Naive B cell (primary cell): ENCODE data around the gene FANK1. TPM values are rescaled to one million over a fixed set of nuclear protein-coding genes. Genes with fewer than 3 reads are reported as not detected.

Experiments used
- ATAC-seq, 2 donors: fragments of 150-1000 bp; cut with Tn5 transposase; 2 replicates each; pipeline ENCODE4 v1.10.0; 2021; ENCODE audit warnings: low read depth in 2 of 2, mild to moderate bottlenecking in 2 of 2, moderate library complexity in 2 of 2
- DNase-seq: peaks from one replicate; pipeline ENCODE4 v3.0.0; 2022
- H3K27ac Mint-ChIP-seq, 6 donors: one replicate each; pipeline ENCODE4 v1.8.0; 2020 to 2022; ENCODE audit warnings: mild to moderate bottlenecking in 6 of 6, mixed read lengths in 6 of 6, moderate library complexity in 5 of 6, inconsistent platforms in 2 of 6
- H3K27me3 Mint-ChIP-seq, 3 donors: one replicate each; pipeline ENCODE4 v1.8.0; 2021 to 2022; ENCODE audit warnings: mixed read lengths in 3 of 3, mild to moderate bottlenecking in 1 of 3
- H3K36me3 Mint-ChIP-seq, 2 donors: one replicate each; pipeline ENCODE4 v1.8.0; 2020 to 2022; ENCODE audit warnings: mixed read lengths in 2 of 2, inconsistent platforms in 1 of 2, mild to moderate bottlenecking in 1 of 2
- H3K4me1 Mint-ChIP-seq, 3 donors: one replicate each; pipeline ENCODE4 v1.8.0; 2020 to 2022; ENCODE audit warnings: mixed read lengths in 3 of 3, inconsistent platforms in 1 of 3, mild to moderate bottlenecking in 1 of 3, moderate library complexity in 1 of 3
- H3K4me3 Mint-ChIP-seq, 8 donors: one replicate each; pipeline ENCODE4 v1.8.0; 2020 to 2022; ENCODE audit warnings: mild to moderate bottlenecking in 8 of 8, mixed read lengths in 8 of 8, moderate library complexity in 8 of 8, inconsistent platforms in 2 of 8
- H3K9me3 Mint-ChIP-seq, 7 donors: one replicate each; pipeline ENCODE4 v1.8.0; 2020 to 2022; ENCODE audit warnings: mixed read lengths in 7 of 7, mild to moderate bottlenecking in 5 of 7, inconsistent platforms in 2 of 7, moderate library complexity in 1 of 7
- polyA plus RNA-seq, 6 donors: library from polyadenylated mRNA; unstranded; fragments of 300-500 nt; fragmentation: Illumina TruSeq; gene quantifications; one replicate each; pipeline ENCODE4 v1.2.3, GENCODE V29; 2021; ENCODE audit warnings: low read depth in 6 of 6

Gene FANK1
- polyA plus RNA-seq, 6 donors from 2014 or later, result not detected

DNA sequence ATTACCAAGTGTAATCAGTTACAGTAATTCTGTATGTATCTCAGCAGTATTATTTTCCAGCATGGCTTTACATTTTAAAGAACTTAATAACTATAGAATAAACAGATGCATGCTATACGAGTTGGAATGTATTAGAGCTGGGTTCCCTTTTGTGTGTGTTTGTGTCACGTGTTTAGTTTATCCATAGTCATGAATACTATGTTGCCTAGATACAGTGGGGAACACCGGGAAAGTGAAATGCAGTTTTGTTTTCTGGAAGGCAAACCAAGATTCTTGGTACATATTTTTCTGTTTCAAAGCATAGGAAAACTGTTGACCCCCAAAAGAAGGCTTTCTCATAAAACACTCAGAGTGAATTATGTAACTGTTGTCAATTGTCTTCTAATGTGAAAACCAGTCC is 119.0 kb downstream of the FANK1 start:
- Mint-ChIP-seq H3K27ac (no peak overlapping the region), H3K9me3 (peaks cover 0 to 3% (median 2%) of the 10 kb centered on the region in 7 donors), H3K4me3 (no peak overlapping the region), H3K36me3 (peaks cover 0 to 8% of the 10 kb centered on the region in 2 donors), H3K27me3 (peaks cover 0 to 9% (median 0%) of the 10 kb centered on the region in 3 donors), H3K4me1 (no peaks in the 10 kb centered on the region)
- ATAC-seq (no peak), DNase-seq (no peak)

DNA sequence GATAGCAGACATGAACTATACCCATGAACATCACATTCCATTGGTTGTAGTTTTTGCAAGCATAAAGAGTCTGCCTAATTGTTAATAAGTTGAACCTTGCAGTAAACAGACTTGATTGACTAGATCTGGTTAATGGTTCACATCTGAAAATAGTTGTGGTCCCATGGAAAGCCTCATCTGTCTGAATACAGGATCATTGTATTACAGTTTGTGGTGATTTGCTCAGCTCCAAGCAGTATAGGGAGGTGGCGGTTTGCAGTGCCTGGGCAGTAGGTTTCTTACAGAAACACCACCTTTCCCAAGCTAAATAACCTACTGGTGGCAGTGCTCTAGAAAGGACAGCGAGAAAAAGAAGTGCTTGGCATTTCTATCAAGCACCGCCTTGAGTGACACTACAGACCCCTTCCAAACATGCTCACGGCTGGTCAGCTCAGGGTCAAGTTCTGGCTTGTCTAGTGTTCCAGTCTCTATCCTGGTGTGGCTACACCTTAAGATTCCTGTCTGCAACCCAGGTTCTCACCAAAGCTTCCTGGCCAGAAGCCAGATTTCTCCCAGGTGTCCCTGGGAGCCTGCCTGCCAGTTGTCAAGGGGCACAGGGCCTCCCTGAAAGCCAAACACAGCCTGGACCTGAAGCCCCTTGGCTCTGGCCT is 119.9 kb downstream of the FANK1 start:
- H3K4me1 Mint-ChIP-seq, result no peaks in the 10 kb centered on the region
- peaks cover 0 to 9% (median 0%) of the 10 kb centered on the region in 3 donors for H3K27me3 Mint-ChIP-seq
- H3K9me3 Mint-ChIP-seq, result peaks cover 0 to 3% (median 0%) of the 10 kb centered on the region in 7 donors
- no peak for DNase-seq
- peaks cover 0 to 8% of the 10 kb centered on the region in 2 donors for H3K36me3 Mint-ChIP-seq
- ATAC-seq, result no peak
- no peak overlapping the region for H3K27ac Mint-ChIP-seq
- no peak overlapping the region for H3K4me3 Mint-ChIP-seq

DNA sequence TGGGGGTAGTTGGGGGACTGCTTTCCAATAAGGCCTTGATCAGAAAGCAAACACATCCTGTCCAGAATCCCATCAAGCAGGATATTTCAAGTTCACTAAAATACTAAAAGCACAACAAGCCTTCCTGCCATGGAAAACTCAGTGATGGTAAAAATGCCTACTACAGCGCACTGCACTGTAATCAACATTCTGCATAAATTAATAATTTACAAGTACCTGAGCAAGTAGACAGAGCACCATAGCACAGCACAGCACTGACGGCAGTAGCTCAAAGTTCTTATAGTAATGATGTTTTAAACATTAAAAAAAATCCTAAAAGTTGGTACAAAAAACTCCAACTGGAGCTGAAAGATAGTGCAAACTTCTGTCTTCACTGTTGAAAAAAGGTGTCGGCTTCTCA is 120.5 kb downstream of the FANK1 start:
- H3K4me1 Mint-ChIP-seq, result no peaks in the 10 kb centered on the region
- peak overlapping the region in 1 of 6 donors; percentile 48 for H3K27ac Mint-ChIP-seq
- no peak overlapping the region for H3K4me3 Mint-ChIP-seq
- H3K9me3 Mint-ChIP-seq, result peaks cover 0 to 3% (median 0%) of the 10 kb centered on the region in 7 donors
- ATAC-seq (no peak), DNase-seq (no peak)
- H3K27me3 Mint-ChIP-seq, result peaks cover 0 to 9% (median 0%) of the 10 kb centered on the region in 3 donors
- peaks cover 0 to 8% of the 10 kb centered on the region in 2 donors for H3K36me3 Mint-ChIP-seq

DNA sequence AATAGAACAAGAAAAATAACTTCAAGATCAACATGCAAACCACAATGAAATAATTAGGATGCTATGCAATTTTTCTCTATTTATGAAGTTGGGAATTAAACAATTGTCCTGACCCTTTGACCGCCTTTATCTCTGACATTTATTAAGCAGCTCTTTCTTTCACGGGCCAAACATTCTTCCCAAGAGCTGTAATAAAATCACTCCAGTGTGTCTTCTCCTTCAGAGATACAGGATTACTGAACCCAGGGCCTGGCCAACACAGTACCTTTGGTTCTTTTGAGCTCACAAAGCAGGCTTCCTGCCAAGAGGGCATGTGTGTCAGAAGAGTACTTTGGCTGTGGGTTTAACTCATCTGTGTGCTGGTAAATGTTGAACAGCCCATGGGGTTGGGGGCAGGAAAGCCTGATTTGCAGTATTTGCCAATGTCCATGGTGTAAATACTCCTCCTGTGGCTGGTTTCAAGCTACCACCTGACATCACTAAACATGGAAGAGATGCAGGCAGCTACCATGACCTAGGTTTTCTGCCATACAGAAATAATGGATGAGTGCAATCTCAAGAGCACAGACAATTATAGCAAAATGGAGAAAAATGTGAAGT is 121.7 kb downstream of the FANK1 start:
- no peak for ATAC-seq
- no peak overlapping the region for H3K27ac Mint-ChIP-seq
- H3K4me1 Mint-ChIP-seq, result no peaks in the 10 kb centered on the region
- peaks cover 0 to 3% (median 0%) of the 10 kb centered on the region in 7 donors for H3K9me3 Mint-ChIP-seq
- DNase-seq, result no peak
- peaks cover 0 to 9% (median 0%) of the 10 kb centered on the region in 3 donors for H3K27me3 Mint-ChIP-seq
- H3K4me3 Mint-ChIP-seq, result no peak overlapping the region
- H3K36me3 Mint-ChIP-seq, result peaks cover 0 to 8% of the 10 kb centered on the region in 2 donors

DNA sequence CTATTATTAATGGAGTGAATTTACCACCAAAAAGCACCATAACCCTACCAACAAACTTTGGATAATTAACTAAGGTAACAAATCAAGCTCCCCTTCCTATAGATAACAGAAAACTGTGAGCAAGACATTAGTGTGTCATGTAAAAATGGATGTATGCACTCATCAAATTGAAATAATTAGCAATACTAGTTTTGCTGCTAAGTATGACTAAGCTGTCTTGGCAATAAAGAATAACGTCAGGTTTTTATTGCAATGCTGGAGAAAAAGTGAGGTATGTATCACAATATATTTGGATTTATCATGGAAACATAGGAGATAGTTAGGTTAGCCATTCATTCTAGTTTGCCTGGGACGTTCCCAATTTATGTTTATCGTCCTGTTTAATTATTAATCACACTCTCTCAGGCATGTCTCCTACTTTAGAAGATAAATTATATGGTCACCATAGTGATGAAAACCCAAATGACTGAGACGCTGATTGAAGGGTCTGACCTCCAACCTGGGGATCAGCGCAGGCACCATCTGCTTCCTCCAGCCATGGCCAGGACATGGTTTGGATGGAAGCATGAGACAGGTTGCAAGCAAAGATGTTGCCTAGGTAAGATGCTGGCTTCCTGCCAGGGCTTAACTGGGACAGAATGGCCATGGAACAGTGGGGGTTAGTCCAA is 125.6 kb downstream of the FANK1 start:
- DNase-seq (no peak), ATAC-seq (no peak)
- Mint-ChIP-seq H3K36me3 (peaks cover 0 to 8% of the 10 kb centered on the region in 2 donors), H3K4me1 (no peaks in the 10 kb centered on the region), H3K27me3 (peaks cover 4 to 26% (median 9%) of the 10 kb centered on the region in 3 donors), H3K4me3 (no peak overlapping the region), H3K9me3 (peaks cover 0 to 7% (median 3%) of the 10 kb centered on the region in 7 donors), H3K27ac (peak overlapping the region in 1 of 6 donors; percentile 73)

DNA sequence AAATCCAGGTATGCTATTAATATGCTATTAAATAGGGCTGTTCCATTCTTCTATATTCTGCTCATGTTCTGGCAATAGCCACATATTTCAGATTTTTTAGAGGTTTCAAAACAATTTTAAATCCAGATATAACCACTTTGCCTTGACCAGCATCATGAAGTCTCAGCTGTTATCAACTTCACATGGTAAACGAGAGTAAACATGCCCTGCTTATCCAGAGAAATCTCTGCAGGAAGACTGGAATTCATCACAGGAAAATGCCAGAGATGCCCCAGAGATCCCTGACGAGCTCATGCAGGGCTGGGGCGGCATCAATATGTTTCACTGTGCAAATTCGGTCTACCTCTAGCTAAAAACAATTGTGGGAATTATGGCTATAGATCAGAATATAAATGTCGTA is 126.5 kb downstream of the FANK1 start:
- H3K4me3 Mint-ChIP-seq, result no peak overlapping the region
- no peak overlapping the region for H3K27ac Mint-ChIP-seq
- H3K4me1 Mint-ChIP-seq, result no peaks in the 10 kb centered on the region
- H3K36me3 Mint-ChIP-seq, result peaks cover 0 to 8% of the 10 kb centered on the region in 2 donors
- ATAC-seq, result no peak
- DNase-seq, result no peak
- peaks cover under 1 to 13% (median 3%) of the 10 kb centered on the region in 7 donors for H3K9me3 Mint-ChIP-seq
- peaks cover 4 to 26% (median 9%) of the 10 kb centered on the region in 3 donors for H3K27me3 Mint-ChIP-seq

DNA sequence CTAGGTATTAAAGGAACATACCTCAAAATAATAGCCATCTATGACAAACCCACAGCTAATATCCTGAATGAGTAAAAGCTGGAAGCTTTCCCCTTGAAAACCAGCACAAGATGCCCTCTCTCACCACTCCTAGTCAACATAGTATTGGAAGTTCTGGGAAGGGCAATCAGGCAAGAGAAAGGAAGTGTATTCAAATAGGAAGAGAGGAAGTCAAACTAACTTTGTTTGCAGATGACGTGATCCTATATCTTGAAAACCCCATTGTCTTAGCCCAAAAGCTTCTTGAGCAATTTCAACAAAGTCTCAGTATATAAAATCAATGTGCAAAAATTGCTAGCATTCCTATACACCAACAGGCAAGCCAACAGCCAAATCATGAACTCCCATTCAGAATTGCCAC is 131.3 kb downstream of the FANK1 start:
- DNase-seq (no peak), ATAC-seq (no peak)
- H3K9me3 Mint-ChIP-seq, result peaks cover 0 to 22% (median 8%) of the 10 kb centered on the region in 7 donors
- H3K36me3 Mint-ChIP-seq, result no peaks in the 10 kb centered on the region
- H3K27ac Mint-ChIP-seq, result no peak overlapping the region
- peaks cover 0 to 33% (median 4%) of the 10 kb centered on the region in 3 donors for H3K27me3 Mint-ChIP-seq
- no peaks in the 10 kb centered on the region for H3K4me1 Mint-ChIP-seq
- no peak overlapping the region for H3K4me3 Mint-ChIP-seq

DNA sequence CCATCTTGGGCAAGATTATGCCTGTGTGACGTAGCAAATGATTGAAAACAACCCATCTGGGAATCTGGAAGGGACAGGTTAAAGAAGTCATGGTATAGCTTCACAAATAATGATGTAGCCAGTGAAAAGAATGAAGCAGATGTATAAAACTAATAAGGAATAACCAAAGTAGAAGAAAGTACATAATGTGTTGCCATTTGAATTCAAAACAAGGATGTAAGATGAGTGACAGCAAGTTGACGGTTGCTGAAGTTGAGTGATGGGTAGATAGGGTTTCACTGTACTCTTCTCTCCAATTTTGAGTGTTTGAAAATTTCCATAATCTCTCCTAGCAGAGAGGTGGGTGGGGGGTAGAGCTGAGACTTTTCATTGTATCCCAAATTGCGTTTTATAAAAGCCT is 133.6 kb downstream of the FANK1 start:
- H3K27ac Mint-ChIP-seq, result no peak overlapping the region
- H3K4me1 Mint-ChIP-seq, result no peaks in the 10 kb centered on the region
- no peak for DNase-seq
- peaks cover 1 to 28% (median 15%) of the 10 kb centered on the region in 7 donors for H3K9me3 Mint-ChIP-seq
- no peaks in the 10 kb centered on the region for H3K36me3 Mint-ChIP-seq
- H3K27me3 Mint-ChIP-seq, result peaks cover 0 to 19% (median 4%) of the 10 kb centered on the region in 3 donors
- no peak for ATAC-seq
- no peak overlapping the region for H3K4me3 Mint-ChIP-seq

DNA sequence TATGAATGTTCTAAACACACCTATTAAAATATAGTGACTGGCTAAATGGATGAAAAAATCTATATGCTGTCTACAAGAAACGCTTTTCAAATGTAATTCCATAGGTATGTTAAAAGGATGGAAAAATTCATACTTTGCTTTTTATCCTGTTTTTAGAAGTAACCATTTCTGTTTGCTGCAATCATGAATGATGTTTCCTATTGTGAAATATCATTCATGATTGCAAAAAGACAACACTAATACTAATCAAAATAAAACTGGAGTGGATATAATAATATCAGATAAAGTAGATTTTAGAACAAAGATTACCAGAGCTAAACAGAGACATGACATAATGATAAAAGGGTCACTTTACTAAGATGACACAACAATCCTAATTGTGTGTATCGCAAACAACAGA is 138.2 kb downstream of the FANK1 start:
- peaks cover 0 to 11% (median 5%) of the 10 kb centered on the region in 7 donors for H3K9me3 Mint-ChIP-seq
- H3K27ac Mint-ChIP-seq, result peak overlapping the region in 2 of 6 donors; percentile 14 to 34
- no peaks in the 10 kb centered on the region for H3K36me3 Mint-ChIP-seq
- H3K27me3 Mint-ChIP-seq, result no peaks in the 10 kb centered on the region
- DNase-seq (no peak), ATAC-seq (no peak)
- peaks cover 13 to 37% (median 19%) of the 10 kb centered on the region in 3 donors for H3K4me1 Mint-ChIP-seq
- H3K4me3 Mint-ChIP-seq, result no peak overlapping the region

DNA sequence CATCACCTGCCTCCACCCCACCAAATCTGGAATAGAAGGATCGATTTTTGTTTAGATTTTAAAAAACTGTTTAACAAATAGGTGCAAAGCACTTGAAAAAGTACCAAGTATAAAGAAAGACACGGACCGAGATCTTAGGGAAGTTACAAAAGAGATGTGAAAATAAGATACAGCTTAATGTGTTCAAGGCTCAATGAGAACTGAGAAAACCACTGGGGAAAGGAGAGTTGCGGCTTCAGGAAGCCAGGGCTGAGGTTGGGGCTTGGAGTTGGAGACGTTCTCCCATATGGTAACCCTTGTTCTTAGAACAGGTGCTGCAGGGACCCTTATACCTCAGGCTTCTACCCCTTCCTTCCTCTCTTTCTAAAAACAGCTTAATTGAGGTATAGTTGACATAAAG is 140.2 kb downstream of the FANK1 start:
- no peaks in the 10 kb centered on the region for H3K27me3 Mint-ChIP-seq
- peak; percentile 82 to 83 for ATAC-seq
- peaks cover 0 to 11% (median 5%) of the 10 kb centered on the region in 7 donors for H3K9me3 Mint-ChIP-seq
- H3K4me1 Mint-ChIP-seq, result peaks cover 27 to 57% (median 38%) of the 10 kb centered on the region in 3 donors
- peak overlapping the region; percentile 76 to 100 (median 91) for H3K27ac Mint-ChIP-seq
- peak; percentile 43 for DNase-seq
- peak overlapping the region in 1 of 8 donors; percentile 42 for H3K4me3 Mint-ChIP-seq
- no peaks in the 10 kb centered on the region for H3K36me3 Mint-ChIP-seq

DNA sequence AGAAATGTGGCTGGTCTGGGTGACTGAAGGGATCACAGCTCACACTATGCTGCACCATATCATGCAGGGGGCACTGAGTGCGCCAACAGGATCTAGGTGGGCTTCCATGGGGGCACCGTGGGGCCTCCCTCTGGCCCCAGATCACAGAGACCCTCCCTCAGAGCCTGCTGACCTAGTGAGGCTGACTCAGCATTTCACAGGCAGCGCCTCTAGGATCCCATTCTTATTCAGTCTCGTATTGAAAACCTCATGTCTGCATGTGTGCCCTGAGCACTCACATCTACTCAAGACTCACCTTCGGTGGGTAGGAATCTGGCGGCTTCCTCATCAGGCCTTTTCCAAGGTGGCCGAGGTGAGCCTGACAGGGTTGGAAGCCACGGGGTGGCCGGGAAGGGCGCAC is 141.6 kb downstream of the FANK1 start:
- no peak for ATAC-seq
- H3K9me3 Mint-ChIP-seq, result peaks cover 0 to 11% (median 5%) of the 10 kb centered on the region in 7 donors
- DNase-seq, result no peak
- no peaks in the 10 kb centered on the region for H3K36me3 Mint-ChIP-seq
- peak overlapping the region in 5 of 6 donors; percentile 51 to 100 (median 94) for H3K27ac Mint-ChIP-seq
- no peaks in the 10 kb centered on the region for H3K27me3 Mint-ChIP-seq
- H3K4me1 Mint-ChIP-seq, result peaks cover 41 to 71% (median 49%) of the 10 kb centered on the region in 3 donors
- H3K4me3 Mint-ChIP-seq, result peak overlapping the region in 1 of 8 donors; percentile 44

DNA sequence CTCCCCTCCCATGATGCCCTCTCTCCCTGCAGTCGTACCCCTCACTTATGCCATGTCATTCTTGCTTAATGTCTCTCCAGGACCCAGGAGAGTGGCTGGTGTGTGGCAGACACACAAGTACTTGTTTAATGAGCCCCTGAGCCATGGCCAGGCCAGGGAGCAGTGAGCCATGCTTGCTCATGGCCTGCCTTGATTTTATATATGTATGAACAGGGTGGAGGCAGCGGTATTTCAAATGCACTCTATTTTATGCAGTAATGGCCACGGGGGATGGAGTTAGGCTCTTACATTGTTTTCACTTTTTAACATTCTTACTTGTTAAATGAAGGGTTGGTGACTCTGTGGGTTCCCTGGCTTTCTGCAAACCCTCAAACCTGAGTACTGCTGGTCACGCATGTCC is 144.8 kb downstream of the FANK1 start:
- ATAC-seq (no peak), DNase-seq (no peak)
- Mint-ChIP-seq H3K9me3 (no peaks in the 10 kb centered on the region), H3K36me3 (no peaks in the 10 kb centered on the region), H3K4me1 (peaks cover 38 to 75% (median 51%) of the 10 kb centered on the region in 3 donors), H3K27ac (peak overlapping the region; percentile 100), H3K4me3 (peak overlapping the region in 4 of 8 donors; percentile 71 to 90 (median 82)), H3K27me3 (no peaks in the 10 kb centered on the region)

DNA sequence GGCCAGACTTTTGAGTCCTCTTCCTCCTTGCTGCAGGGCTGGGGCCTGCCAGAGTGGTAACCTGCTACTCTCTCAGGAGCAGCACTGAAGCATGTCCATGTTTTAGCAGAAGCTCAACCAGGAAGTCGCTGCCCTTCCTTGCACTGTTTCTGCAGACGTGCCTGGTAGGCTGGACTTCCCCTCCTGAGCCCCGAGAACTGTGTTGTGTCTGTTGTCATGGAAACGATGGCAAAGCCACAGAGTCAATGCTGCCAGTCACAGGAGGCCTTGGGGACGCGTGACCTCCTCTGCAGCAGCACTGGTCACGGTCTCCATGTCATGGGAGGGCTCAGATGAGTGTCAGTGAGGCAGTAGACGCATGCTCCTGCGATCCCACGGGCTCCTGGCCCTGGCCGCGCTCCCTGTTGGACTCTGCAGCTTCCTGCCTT is 145.5 kb downstream of the FANK1 start:
- H3K27ac Mint-ChIP-seq, result peak overlapping the region; percentile 100
- H3K36me3 Mint-ChIP-seq, result no peaks in the 10 kb centered on the region
- peak; percentile 86 to 87 for ATAC-seq
- H3K27me3 Mint-ChIP-seq, result no peaks in the 10 kb centered on the region
- H3K4me1 Mint-ChIP-seq, result peaks cover 31 to 68% (median 44%) of the 10 kb centered on the region in 3 donors
- peak; percentile 98 for DNase-seq
- H3K9me3 Mint-ChIP-seq, result no peaks in the 10 kb centered on the region
- H3K4me3 Mint-ChIP-seq, result peak overlapping the region; percentile 63 to 90 (median 86)
